COLO668 (cell line): ENCODE measurements around the gene GPR152.
"Not testable (repeated sequence)": the region's sequence is repeated elsewhere in the genome, so short reads cannot be mapped to it uniquely, and the experiment has no call there.

Experiments used
- DNase-seq: peaks from one replicate; lab custom pipeline; 2025; ENCODE audit not compliant: unreplicated experiment; lab: John Stamatoyannopoulos, UW

The GPR152 gene

DNA sequence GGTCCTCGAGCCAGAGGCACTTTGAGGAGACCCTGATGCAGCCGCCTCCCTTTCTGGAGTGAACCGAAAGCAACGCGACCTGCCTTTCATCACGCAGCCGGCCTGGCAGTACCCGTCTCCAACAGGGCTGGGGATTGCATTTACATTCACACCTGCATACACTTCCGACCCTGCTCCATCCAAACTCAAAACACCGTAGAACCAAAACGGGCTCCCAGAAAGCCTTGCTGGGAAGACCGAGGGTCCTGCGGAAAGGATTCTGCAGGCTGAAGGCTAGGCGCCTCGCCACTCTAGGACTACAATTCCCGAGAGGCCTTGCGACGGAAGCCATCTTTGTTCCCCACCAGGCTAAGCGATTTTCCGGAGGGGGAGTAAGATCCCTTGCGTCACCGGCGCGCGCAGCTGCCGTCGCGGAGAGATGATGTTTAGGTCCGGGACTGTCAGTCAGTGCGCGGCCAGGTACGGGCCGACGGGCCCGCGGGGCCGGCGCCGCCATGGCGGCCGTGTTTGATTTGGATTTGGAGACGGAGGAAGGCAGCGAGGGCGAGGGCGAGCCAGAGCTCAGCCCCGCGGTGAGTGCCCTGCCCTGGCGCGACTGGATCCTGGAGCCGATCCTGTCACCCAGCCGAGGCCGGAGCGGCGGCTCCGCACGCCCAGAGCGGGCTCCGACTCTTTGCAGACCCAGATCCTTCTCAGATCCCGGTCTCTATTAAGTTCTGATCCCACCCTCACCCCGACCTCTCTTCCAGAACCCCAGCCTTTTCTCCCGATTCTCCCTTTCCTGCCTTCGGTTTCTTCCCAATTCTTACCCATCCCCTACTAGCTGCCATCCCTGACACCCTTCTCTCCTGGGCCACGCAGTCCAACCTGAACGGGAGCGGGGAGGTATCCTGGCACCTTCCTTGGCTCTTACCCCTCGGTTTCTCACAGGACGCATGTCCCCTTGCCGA, 24.2 kb downstream of the GPR152 start, which contains the start of gene RPS6KB2:
TSS of gene RPS6KB2 (plus strand) at position 443 of the 950 bp plus-strand sequence. CDS start at position 495, 52 bp downstream.
- DNase-seq = peak; percentile 97

DNA sequence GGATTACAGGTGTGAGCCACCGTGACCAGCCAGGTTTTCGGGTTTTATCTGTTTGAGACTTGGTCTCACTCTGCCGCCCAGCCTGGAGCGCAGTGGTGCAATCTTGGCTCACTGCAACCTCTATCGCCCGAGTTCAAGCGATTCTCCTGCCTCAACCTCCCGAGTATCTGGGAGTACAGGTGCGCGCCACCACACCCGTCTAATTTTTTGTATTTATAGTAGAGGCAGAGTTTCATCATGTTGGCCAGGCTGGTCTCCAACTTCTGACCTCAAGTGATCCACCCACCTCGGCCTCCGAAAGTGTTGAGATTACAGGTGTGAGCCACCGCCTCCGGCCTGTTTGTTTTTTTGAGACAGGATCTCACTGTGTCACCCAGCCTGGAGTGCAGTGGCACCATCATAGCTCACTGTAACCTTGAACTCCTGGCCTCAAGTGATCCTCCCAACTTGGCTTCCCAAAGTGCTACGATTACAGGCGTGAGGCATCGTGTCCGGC, 25.1 kb downstream of the GPR152 start:
- DNase-seq = not testable (repeated sequence)

DNA sequence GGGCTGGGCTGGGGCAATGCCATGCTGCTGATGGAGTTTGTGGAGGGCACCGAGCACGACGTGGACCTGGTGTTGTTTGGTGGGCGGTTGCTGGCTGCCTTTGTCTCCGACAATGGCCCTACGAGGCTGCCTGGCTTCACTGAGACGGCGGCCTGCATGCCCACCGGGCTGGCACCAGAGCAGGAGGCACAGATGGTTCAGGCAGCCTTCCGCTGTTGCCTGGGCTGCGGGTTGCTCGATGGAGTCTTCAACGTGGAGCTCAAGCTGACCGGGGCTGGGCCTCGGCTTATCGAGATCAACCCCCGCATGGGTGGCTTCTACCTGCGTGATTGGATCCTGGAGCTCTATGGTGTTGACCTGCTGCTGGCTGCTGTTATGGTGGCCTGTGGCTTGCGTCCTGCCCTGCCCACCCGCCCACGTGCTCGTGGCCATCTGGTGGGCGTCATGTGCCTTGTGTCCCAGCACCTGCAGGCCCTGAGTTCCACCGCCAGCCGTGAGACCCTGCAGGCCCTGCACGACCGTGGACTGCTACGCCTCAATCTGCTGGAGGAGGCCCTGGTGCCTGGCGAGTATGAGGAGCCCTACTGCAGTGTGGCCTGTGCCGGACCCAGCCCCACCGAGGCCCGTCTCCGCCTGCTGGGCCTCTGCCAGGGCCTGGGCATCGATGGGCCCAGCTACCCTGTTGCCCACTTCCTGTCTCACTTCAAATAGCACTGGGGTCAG, 28.5 kb downstream of the GPR152 start:
- DNase-seq = no peak

DNA sequence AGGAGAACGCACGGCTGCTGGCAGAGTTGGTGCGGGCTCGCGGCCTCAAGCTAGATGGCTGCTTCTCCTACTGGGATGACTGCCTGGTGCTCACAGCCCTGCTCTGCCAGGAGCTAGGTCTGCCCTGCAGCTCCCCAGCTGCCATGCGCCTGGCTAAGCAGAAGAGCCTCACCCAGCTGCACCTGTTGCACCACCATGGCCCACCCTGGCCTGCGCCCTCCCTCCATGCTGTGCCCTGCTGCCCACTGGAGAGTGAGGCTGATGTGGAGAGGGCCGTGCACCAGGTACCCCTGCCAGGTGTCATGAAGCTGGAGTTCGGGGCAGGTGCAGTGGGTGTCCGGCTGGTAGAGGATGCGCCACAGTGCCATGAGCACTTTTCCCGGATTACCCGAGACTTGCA, 29.1 kb downstream of the GPR152 start:
- DNase-seq = no peak

DNA sequence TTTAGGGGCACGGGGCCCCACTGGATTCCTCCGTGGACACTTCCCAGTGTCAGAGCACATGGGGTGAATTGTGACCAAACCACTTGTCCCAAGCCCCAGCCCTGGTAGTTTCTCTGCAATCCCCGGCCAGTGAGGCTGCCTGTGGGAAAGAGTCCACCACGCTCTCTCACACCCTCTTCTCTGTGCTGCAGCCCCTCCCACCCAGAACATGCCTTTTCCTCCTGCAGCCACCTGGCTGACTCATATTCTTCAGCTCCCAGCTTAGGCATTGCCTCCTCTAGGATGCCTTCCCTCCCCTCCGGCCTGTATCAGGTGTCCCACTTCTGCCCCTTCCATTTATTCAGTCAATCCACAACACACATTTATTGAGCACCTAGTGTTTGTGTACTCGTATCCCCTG, 29.6 kb downstream of the GPR152 start:
- peak; percentile 18 for DNase-seq

GRCh38 chr11:67421430-67422031, 31.0 kb downstream of the GPR152 start:
- DNase-seq = no peak

- peak; percentile 97 for DNase-seq
Observed at GRCh38 chr11:67420646-67421429, 31.7 kb downstream of the GPR152 start.

GRCh38 chr11:67420147-67420645, 32.3 kb downstream of the GPR152 start:
- DNase-seq = no peak

- no peak for DNase-seq
Observed at GRCh38 chr11:67419325-67420049, 33.0 kb downstream of the GPR152 start.

DNA sequence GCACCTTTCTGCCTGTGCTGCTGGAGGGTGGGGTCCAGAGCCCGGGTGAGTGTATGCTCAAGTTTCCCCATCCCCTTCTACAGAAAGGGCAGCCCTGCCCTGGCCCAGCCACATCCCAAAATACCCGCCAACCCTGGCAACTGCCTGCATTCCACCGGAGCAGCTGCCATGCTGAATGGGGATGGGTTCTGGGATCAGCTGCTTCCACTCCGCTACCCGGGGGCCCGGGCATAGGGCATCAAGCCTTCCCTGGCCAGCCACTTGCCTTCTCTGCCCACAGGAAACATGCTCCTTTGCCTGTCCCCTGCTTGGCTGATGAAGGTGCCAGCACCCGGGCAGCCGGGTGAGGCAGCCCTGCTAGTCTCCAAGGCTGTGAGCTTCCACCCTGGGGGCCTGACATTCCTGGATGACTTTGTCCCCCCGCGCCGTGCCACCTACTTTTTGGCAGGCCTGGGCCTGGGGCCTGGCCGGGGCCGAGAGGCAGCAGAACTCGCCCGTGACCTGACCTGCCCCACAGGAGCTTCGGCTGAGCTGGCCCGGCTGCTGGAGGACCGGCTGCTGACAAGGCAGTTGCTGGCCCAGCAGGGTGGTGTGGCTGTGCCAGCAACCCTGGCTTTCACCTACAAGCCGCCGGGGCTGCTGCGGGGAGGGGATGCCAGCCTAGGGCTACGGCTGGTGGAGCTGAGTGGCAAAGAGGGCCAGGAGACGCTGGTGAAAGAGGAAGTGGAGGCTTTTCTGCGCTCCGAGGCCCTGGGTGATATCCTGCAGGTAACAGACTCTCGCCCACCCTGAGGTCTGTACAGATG, 33.9 kb downstream of the GPR152 start:
- DNase-seq = no peak

DNA sequence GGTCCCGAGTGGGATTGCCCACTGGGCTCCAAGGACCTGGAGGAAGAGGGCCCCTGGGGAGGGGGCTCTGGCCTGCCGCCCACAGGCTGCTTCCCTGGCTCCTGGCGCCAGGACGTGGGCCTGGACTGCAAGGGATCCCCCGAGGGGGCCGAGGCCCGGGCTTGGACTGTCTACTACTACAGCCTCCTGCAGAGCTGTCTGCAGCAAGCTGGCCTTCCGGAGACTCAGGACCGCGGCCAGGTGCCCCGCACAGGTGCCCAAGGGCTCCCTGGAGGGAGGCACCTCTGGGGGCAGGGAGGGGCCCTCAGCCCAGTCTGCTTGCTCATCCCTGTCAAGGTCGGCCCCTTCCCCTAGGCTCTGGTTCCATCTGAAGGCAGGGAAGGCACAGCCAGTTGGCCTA, 35.1 kb downstream of the GPR152 start:
- no peak for DNase-seq

GRCh38 chr11:67416416-67417335, 35.9 kb downstream of the GPR152 start:
- DNase-seq = peak; percentile 71

GRCh38 chr11:67415501-67416304, 36.8 kb downstream of the GPR152 start, which contains the start of gene CARNS1:
TSS of gene CARNS1 (plus strand) at chr11:67415678. CDS start at chr11:67416200, 522 bp downstream.
- DNase-seq = peak; percentile 38

DNA sequence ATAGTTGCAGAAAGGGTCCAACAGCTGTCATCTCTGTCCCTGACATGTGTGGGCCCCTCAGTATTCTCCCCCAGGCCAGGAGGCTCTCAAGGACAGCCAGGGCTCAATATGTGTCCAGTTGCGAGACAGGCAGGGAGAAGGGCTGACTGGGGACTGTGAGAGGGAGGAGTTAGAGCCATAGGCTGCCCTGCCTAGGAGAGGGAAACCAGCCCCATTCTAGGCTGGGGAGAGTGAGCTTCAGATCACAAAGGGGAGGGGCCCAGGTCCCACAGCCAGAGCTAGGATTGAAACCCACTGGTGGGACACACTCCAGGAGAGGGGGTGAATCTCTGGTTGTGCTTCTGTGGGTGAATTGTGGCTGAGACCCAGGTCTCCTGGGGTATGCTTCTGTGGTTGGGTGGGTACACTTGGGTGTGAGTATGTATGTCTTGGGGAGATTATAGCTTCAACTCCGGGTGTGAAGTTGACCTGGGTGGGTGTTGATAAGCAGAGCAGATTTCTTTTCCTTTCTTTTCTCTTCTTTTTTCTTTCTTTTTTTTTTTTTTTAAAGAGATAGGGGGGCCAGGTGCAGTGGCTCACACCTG, 39.2 kb downstream of the GPR152 start:
- no peak for DNase-seq

DNA sequence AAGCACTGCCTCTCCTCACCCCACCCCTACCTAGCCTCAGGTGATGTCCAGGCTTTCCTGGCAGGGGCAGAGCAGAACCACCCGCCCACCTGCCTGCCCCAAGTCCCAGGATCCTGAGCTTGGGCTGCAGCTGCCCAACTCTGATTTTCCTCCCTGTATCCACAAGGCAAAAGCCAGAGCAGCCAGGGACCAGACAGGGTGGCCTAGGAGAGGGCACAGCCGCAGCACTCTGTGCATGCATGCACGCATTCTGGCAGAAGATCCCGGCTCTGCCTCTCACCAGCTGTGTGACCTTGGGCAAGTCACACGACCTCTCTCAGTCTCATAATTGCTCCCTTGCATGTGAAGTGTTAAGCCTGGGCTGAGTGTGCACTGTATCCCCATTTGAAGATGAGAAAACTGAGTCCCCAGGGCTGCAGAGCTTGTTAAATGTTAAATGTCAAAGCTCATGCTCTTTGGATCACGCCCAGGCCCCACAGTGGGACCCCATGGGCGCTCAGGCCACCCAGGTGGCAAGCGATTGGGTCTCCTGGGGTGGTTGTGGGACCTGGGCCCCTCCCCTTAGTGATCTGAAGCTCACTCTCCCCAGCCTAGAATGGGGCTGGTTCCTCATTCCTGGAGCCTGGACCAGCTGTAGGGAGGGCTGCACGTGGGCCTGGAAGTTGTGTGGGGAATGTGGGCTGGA, 39.9 kb downstream of the GPR152 start:
- DNase-seq = no peak

DNA sequence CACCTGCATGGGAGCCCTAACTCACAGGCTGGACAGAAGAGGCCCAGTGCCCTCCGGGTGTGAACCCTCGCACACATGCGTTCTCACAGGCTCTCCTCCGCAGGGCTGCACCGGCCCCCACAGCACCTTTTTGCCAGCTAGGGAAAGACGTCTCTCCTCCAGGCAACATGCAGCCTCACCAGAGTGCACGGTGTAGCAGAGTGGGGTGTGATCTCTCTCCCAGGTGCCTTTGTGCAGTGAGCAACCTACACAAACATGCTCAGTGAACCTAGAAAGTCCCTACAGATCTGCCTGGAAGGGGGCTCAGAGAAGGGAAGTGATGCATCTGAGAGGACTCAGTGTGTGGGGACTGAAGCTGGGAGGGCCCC, 40.8 kb downstream of the GPR152 start:
- DNase-seq = no peak
